Body of pancreas (tissue), 4 donors: Measurements from ENCODE around the gene SOX11. TPM values are rescaled to one million over a fixed set of nuclear protein-coding genes. Genes with fewer than 3 reads are reported as not detected.

ENCODE experiments used
- ATAC-seq: fragments of 150-250 bp; one replicate; pipeline ENCODE4 v1.9.1; 2016
- DNase-seq, 4 donors: peaks; one replicate each; pipeline ENCODE4 v3.0.0-alpha.2; 2019
- H3K27ac ChIP-seq, 4 donors: fragments of 200-600 bp; sonication (generic); 1 replicate in 3 of 4; 2 replicates in 1 of 4; pipeline versions ENCODE4 v1.5.1 to v1.6.1; 2016 to 2019; ENCODE audit warnings: mild to moderate bottlenecking in 1 of 4, mixed read lengths in 1 of 4, moderate library complexity in 1 of 4
- H3K27me3 ChIP-seq, 2 donors: fragments of 200-600 bp; sonication (generic); one replicate each; pipeline ENCODE4 v1.6.0; 2016; ENCODE audit warnings: mild to moderate bottlenecking in 1 of 2
- H3K36me3 ChIP-seq, 2 donors: fragments of 200-600 bp; sonication (generic); replicated peaks in 1 of 2; 2 replicates each; pipeline ENCODE4 v1.5.1; 2016; ENCODE audit warnings: low read depth in 2 of 2; ENCODE audit not compliant: insufficient read depth in 1 of 2
- H3K4me1 ChIP-seq: fragments of 200-600 bp; sonication (generic); one replicate; pipeline ENCODE4 v1.6.0; 2016
- H3K4me3 ChIP-seq, 2 donors: fragments of 200-600 bp; sonication (generic); 1 replicate in 1 of 2; 2 replicates in 1 of 2; pipeline ENCODE4 v1.5.1; 2016 to 2019
- H3K9me3 ChIP-seq, 3 donors: fragments of 200-600 bp; sonication (generic); 1 replicate in 2 of 3; 2 replicates in 1 of 3; pipeline ENCODE4 v1.5.1; 2016
- POLR2A ChIP-seq, 3 donors: fragments of 450-650 bp; IDR thresholded peaks; one replicate each; pipeline ENCODE4 v1.6.1; 2016; ENCODE audit warnings: antibody characterized with exemption in 3 of 3, mild to moderate bottlenecking in 2 of 3
- WGBS, 2 donors: methylation state at CpG; one replicate each; pipeline ENCODE4 v1.1.5; 2017; 5-methylcytosine and 5-hydroxymethylcytosine counted together
- intact Hi-C: fragments of 100-400 bp; cut with DNase I; formaldehyde crosslinking; loops from one replicate; pipeline ENCODE4 v1.15.1; 2023
- total RNA-seq, 2 donors: library from RNA; depleted of rRNA; stranded (reverse); fragments of >200 nt; gene quantifications; one replicate each; pipeline ENCODE4 v1.1.0, GENCODE V29; 2016
- TF ChIP-seq, protein P1 (sequence below), 7 experiments: fragments of 450-650 bp in 4 of 7; fragments of 200-600 bp in 3 of 7; sonication (generic) in 3 of 7; IDR thresholded peaks; one replicate each; pipeline ENCODE4 v1.5.1; 2016 to 2019; ENCODE audit warnings: antibody characterized with exemption in 7 of 7

The SOX11 gene
- total RNA-seq, 2 donors from 2014 or later = under 0.01 TPM; not detected in 1

DNA sequence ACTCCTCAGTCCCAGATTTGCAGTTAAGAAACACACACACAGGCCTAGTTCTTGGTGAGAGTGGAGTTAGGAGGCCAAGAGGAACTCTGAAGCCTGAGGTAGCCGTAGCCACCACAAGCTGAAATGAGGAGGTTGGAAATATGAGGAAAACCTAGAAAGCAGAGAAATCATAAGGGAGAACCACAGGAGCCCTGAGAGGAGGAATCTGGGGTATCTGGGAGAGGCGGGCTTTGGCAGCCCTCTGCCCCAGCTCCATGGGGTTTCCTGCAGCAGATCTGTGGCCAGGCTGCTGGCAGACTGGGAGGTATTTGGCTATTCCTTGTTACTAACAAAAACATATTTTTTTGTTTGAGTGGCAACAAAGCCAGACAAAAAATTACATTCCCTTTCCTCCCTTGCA, 11.0 kb downstream of the SOX11 start:
- no peak for DNase-seq
- intact Hi-C loops = no loop called here
- Histone ChIP-seq H3K9me3 (no peaks in the 10 kb centered on the region), H3K27me3 (no peaks in the 10 kb centered on the region), H3K4me3 (no peak overlapping the region), H3K4me1 (no peaks in the 10 kb centered on the region), H3K27ac (no peak overlapping the region), H3K36me3 (no peaks in the 10 kb centered on the region)
- WGBS, 2 donors = 93 to 94% methylated on average over 2 of the region's 2 CpGs
- ATAC-seq = no peak
- TF ChIP-seq, protein P1, sequence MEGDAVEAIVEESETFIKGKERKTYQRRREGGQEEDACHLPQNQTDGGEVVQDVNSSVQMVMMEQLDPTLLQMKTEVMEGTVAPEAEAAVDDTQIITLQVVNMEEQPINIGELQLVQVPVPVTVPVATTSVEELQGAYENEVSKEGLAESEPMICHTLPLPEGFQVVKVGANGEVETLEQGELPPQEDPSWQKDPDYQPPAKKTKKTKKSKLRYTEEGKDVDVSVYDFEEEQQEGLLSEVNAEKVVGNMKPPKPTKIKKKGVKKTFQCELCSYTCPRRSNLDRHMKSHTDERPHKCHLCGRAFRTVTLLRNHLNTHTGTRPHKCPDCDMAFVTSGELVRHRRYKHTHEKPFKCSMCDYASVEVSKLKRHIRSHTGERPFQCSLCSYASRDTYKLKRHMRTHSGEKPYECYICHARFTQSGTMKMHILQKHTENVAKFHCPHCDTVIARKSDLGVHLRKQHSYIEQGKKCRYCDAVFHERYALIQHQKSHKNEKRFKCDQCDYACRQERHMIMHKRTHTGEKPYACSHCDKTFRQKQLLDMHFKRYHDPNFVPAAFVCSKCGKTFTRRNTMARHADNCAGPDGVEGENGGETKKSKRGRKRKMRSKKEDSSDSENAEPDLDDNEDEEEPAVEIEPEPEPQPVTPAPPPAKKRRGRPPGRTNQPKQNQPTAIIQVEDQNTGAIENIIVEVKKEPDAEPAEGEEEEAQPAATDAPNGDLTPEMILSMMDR (IDR thresholded peaks at IDR 0.05) = no peak
- no peak for TF ChIP-seq POLR2A (IDR thresholded peaks at IDR 0.05)

DNA sequence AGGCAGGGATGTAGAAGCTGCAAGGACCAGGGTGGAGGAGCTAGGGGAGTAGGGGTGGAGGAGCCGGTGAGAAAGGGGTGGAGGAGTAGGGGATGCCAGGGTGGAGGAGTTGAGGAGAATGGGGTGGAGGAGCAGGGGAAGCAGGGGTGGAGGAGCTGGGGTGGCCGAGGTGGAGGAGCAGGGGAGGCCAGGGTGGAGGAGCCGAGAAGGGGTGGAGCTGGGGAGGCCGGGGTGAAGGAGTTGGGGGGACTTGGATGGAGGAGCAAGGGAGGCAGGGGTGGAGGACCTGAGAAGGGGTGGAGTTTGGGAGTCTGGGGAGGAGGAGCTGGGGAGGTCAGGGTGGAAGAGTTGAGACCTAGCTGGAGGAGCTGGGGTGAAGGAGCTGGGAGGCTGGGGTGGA, 13.3 kb downstream of the SOX11 start:
- intact Hi-C loops = no loop called here
- Histone ChIP-seq H3K36me3 (no peaks in the 10 kb centered on the region), H3K4me3 (no peak overlapping the region), H3K9me3 (no peaks in the 10 kb centered on the region), H3K4me1 (no peaks in the 10 kb centered on the region), H3K27ac (no peak overlapping the region), H3K27me3 (no peaks in the 10 kb centered on the region)
- ATAC-seq = no peak
- 90 to 91% methylated on average over 4 of the region's 4 CpGs for WGBS, 2 donors
- TF ChIP-seq, protein P1 (IDR thresholded peaks at IDR 0.05) = no peak
- no peak for TF ChIP-seq POLR2A (IDR thresholded peaks at IDR 0.05)
- no peak for DNase-seq

DNA sequence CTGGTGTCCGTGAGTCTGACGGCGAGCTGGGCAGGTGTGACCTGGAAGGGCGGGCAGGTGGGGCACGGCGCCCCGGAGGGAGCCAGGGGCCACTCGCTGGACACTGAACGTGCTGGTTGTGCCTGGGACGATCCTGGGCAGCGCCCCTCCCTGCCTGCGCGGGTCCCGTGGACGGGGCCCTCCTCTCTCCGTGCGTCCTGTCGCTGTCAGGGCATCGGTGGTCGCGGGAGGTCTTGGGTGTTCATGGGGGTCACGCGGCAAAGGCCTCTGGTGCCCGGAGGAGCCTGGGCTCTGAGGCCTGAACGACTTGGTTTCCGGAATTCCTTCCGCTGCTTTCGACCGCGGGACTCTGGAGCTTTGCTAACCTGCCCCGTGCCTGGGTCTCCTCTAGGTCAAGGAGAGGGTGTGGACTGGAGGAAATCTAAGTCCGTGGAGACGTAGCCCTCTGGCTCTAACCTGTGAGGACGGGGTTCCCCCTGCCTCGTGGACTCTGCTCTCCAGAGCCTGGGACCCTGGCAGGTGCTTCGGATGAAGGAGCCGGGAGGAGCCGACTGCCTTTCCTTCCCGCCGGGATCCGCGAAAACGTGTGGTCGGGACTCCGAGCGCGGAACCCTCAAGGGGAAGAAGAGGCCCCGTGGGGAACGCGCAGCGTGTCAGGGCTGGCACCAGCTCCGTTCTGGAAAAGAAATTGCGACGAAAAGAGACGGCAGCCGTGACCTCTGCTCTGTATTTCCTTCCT, 14.7 kb downstream of the SOX11 start:
- no peaks in the 10 kb centered on the region for H3K4me1 ChIP-seq
- H3K27me3 ChIP-seq = no peaks in the 10 kb centered on the region
- DNase-seq = no peak
- no peaks in the 10 kb centered on the region for H3K36me3 ChIP-seq
- H3K27ac ChIP-seq = no peak overlapping the region
- no peaks in the 10 kb centered on the region for H3K9me3 ChIP-seq
- no peak overlapping the region for H3K4me3 ChIP-seq
- TF ChIP-seq, protein P1 (IDR thresholded peaks at IDR 0.05) = no peak
- no peak for TF ChIP-seq POLR2A (IDR thresholded peaks at IDR 0.05)
- ATAC-seq = no peak
- 79 to 85% methylated on average over 36 to 50 of the region's 56 CpGs for WGBS, 2 donors
- intact Hi-C loops = no loop called here

DNA sequence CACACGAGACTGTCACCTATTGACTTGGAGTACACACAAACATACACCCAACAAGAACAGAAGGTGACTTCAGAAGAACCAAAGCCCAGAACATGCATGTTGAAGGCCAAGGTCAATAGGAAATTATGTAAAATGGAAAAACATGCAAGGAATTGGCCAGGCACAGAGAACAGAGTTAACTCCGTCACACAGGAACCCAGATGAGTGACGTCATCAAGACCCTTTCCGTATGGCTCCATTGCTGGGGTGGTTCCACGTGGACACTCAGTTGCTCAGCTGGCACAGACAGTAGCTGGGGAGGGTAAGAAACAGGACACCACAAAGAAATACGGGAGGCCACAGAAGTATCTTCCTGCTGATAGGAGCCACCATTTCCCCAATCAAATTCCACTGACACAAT, 18.4 kb downstream of the SOX11 start:
- WGBS, 2 donors = 47 to 51% methylated on average over 6 of the region's 6 CpGs
- ATAC-seq = no peak
- no peaks in the 10 kb centered on the region for H3K36me3 ChIP-seq
- no peak for DNase-seq
- no peaks in the 10 kb centered on the region for H3K9me3 ChIP-seq
- H3K4me1 ChIP-seq = no peaks in the 10 kb centered on the region
- H3K4me3 ChIP-seq = no peak overlapping the region
- H3K27ac ChIP-seq = no peak overlapping the region
- intact Hi-C loops = no loop called here
- TF ChIP-seq POLR2A (IDR thresholded peaks at IDR 0.05) = no peak
- TF ChIP-seq, protein P1 (IDR thresholded peaks at IDR 0.05) = no peak
- no peaks in the 10 kb centered on the region for H3K27me3 ChIP-seq

DNA sequence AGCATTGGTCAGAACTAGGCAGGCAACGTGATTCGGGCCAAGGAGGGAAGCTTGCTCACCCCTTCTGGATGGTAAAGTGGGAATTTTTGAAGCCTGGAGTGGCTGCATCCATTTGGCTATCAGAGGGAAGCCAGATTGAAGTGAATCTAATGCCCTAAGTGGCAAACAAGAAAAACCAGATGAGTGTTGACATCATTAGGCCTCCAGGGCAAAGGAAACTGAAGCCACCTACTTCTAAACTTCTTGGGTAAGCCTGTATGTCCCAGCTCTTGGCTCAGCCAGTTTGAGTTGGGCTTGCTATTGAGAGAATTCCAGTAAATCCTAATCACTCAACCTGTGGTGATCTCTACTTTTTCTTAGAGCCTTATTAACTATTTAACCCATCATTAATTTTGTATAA, 20.9 kb downstream of the SOX11 start:
- H3K9me3 ChIP-seq = no peaks in the 10 kb centered on the region
- no peaks in the 10 kb centered on the region for H3K4me1 ChIP-seq
- no peak overlapping the region for H3K4me3 ChIP-seq
- H3K36me3 ChIP-seq = no peaks in the 10 kb centered on the region
- ATAC-seq (no peak), DNase-seq (no peak)
- no peak overlapping the region for H3K27ac ChIP-seq
- TF ChIP-seq, protein P1 (IDR thresholded peaks at IDR 0.05) = no peak
- TF ChIP-seq POLR2A (IDR thresholded peaks at IDR 0.05) = no peak
- no peaks in the 10 kb centered on the region for H3K27me3 ChIP-seq
- intact Hi-C loops = no loop called here
- 15 to 43% methylated on average over 2 of the region's 2 CpGs for WGBS, 2 donors
